ENCODE measurements around the gene RAI14.

RAI14 gene

GRCh38 chr5:34863946-34864345 lies 207.8 kb downstream of the RAI14 start:
- TF ChIP-seq ZFX (IDR thresholded peaks at IDR 0.05) (no peak), CTCF (conservative IDR thresholded peaks at IDR 0.05) (no peak)
- H3K27ac ChIP-seq: no peak overlapping the region

- H3K27ac ChIP-seq: no peak overlapping the region
Measured at GRCh38 chr5:34865091-34865490, 209.0 kb downstream of the RAI14 start.

GRCh38 chr5:34866989-34867471 lies 210.9 kb downstream of the RAI14 start:
- H3K27ac ChIP-seq: no peak overlapping the region
- TF ChIP-seq CTCF (conservative IDR thresholded peaks at IDR 0.05) (no peak), ZFX (IDR thresholded peaks at IDR 0.05) (no peak)

More at GRCh38 chr5:34865091-34865490, 209.0 kb downstream of the RAI14 start:
- TF ChIP-seq CTCF (conservative IDR thresholded peaks at IDR 0.05) (no peak), ZFX (IDR thresholded peaks at IDR 0.05) (no peak)

- H3K27ac ChIP-seq: no peak overlapping the region
- no peak for TF ChIP-seq ZFX (IDR thresholded peaks at IDR 0.05)
- TF ChIP-seq CTCF (conservative IDR thresholded peaks at IDR 0.05): no peak
Measured at GRCh38 chr5:34867660-34868059, 211.5 kb downstream of the RAI14 start.

- H3K27ac ChIP-seq: no peak overlapping the region
- TF ChIP-seq ZFX (IDR thresholded peaks at IDR 0.05) (no peak), CTCF (conservative IDR thresholded peaks at IDR 0.05) (no peak)
Measured at GRCh38 chr5:34868791-34869190, 212.7 kb downstream of the RAI14 start.

- H3K27ac ChIP-seq: no peak overlapping the region
- TF ChIP-seq ZFX (IDR thresholded peaks at IDR 0.05): no peak
- no peak for TF ChIP-seq CTCF (conservative IDR thresholded peaks at IDR 0.05)
Measured at GRCh38 chr5:34869256-34869655, 213.1 kb downstream of the RAI14 start.

GRCh38 chr5:34870382-34870781 lies 214.3 kb downstream of the RAI14 start:
- TF ChIP-seq ZFX (IDR thresholded peaks at IDR 0.05) (no peak), CTCF (conservative IDR thresholded peaks at IDR 0.05) (no peak)

More at GRCh38 chr5:34870382-34870781, 214.3 kb downstream of the RAI14 start:
- no peak overlapping the region for H3K27ac ChIP-seq

All from C4-2B (cell line).